K562 (cell line): ENCODE results near the gene SAMD4A. TPM values are rescaled to one million over a fixed set of nuclear protein-coding genes. Genes with fewer than 3 reads are reported as not detected.

Experiments used
- E2F6 ChIP-seq, 2 experiments: IDR thresholded peaks; 2 replicates each; pipeline ENCODE4 v1.6.1; 2011; ENCODE audit warnings: borderline replicate concordance in 1 of 2, control low read depth in 1 of 2, low read depth in 1 of 2, low read length in 1 of 2, mild to moderate bottlenecking in 1 of 2, mixed read lengths in 1 of 2, moderate library complexity in 1 of 2; ENCODE audit not compliant: insufficient read depth in 1 of 2, insufficient read length in 1 of 2, poor library complexity in 1 of 2, severe bottlenecking in 1 of 2; ENCODE audit errors: extremely low read depth in 1 of 2
- GABPA ChIP-seq: fragments of 200-800 bp; sonication (Bioruptor generic); conservative IDR thresholded peaks from 2 replicates; pipeline ENCODE4 v1.6.1; 2016; ENCODE audit warnings: low read depth, missing genetic modification characterization, missing compliant biosample characterization
- L3MBTL2 ChIP-seq: fragments of 450-650 bp; IDR thresholded peaks from 2 replicates; pipeline ENCODE4 v1.6.1; 2016; ENCODE audit warnings: mild to moderate bottlenecking, moderate library complexity
- PKNOX1 ChIP-seq: fragments of 450-650 bp; IDR thresholded peaks from 2 replicates; pipeline ENCODE4 v1.6.1; 2016
- USF1 ChIP-seq: sonication (generic); formaldehyde crosslinking; IDR thresholded peaks from 2 replicates; pipeline ENCODE4 v1.9.0; 2022; ENCODE audit warnings: mild to moderate bottlenecking, missing genetic modification reagents
- USF2 ChIP-seq: sonication (generic); formaldehyde crosslinking; IDR thresholded peaks from 2 replicates; pipeline ENCODE4 v1.5.0; 2020; ENCODE audit warnings: missing genetic modification reagents
- ZNF253 ChIP-seq: fragments of 250-450 bp; sonication (Bioruptor Pico); conservative IDR thresholded peaks from 2 replicates; pipeline ENCODE4 v1.6.1; 2021; ENCODE audit warnings: mild to moderate bottlenecking
- polyA plus RNA-seq, 8 experiments: library from polyadenylated mRNA; depleted of rRNA in 4 of 8; stranded (reverse) in 5 of 8; unstranded in 3 of 8; fragments of >200 nt; fragmentation: Nextera tagmentation in 2 of 8; fragmentation: Illumina TruSeq in 1 of 8; extraction: Ambion mirVana in 2 of 8; extraction: Trizol in 1 of 8; gene quantifications; 2 replicates each; pipeline versions ENCODE4 v1.2.1 to v1.2.3, GENCODE V29; 2011 to 2014; ENCODE audit warnings: inconsistent platforms in 1 of 8, missing spikeins in 1 of 8
- total RNA-seq, 7 experiments: library from RNA; depleted of rRNA in 6 of 7; stranded (reverse); fragments of >200 nt in 6 of 7; fragmentation: Illumina TruSeq in 2 of 7; extraction: Trizol in 2 of 7; gene quantifications; 2 replicates each; pipeline versions ENCODE4 v1.2.1 to v1.2.3, GENCODE V29; 2011 to 2021; ENCODE audit warnings: low replicate concordance in 1 of 7

The SAMD4A gene
- total and polyA plus RNA-seq, 9 of the 15 experiments (the other 6 are each of a cell fraction or from before 2014, with no cell fraction given): 0.66 to 6.8 (median 3.3) TPM

- TF ChIP-seq E2F6 (IDR thresholded peaks at IDR 0.05; ENCODE audit: borderline replicate concordance in 1 of 2, extremely low read depth in 1 of 2, insufficient read depth in 1 of 2, insufficient read length in 1 of 2, low read depth in 1 of 2, low read length in 1 of 2, poor library complexity in 1 of 2, severe bottlenecking in 1 of 2) (peak in 1 of 2 experiments; percentile 22), ZNF253 (no peak), L3MBTL2 (peak; percentile 49; the same call in 1 of the 2 replicates), PKNOX1 (peak; percentile 40; the same call in 1 of the 2 replicates), USF2 (CRISPR knock-in tag) (peak; percentile 33; the same call in 1 of the 2 replicates), GABPA (tag) (peak; percentile 44), USF1 (CRISPR knock-in tag) (peak; percentile 42; the same call in 1 of the 2 replicates)
These were observed 237.1 kb downstream of the SAMD4A start (continued) for GRCh38 chr14:54803926-54804537.
